Neural progenitor cell (in vitro differentiated cells): ENCODE results near the gene EPB41. TPM values are rescaled to one million over a fixed set of nuclear protein-coding genes. Genes with fewer than 3 reads are reported as not detected.

Experiments used
- DNase-seq: peaks from one replicate; pipeline ENCODE4 v3.0.0-alpha.2; 2016; ENCODE audit warnings: low spot score
- H2AFZ ChIP-seq: fragments of 200-600 bp; sonication (generic); replicated peaks from 2 replicates; pipeline ENCODE4 v1.6.1; 2016; ENCODE audit warnings: antibody characterized with exemption
- H3F3A ChIP-seq: fragments of 200-600 bp; sonication (generic); 2 replicates; pipeline ENCODE4 v1.6.1; 2016; ENCODE audit warnings: antibody characterized with exemption, low read depth
- H3K27ac ChIP-seq: fragments of 200-600 bp; sonication (generic); 2 replicates; pipeline ENCODE4 v1.5.1; 2016; ENCODE audit warnings: mild to moderate bottlenecking
- H3K27me3 ChIP-seq: fragments of 200-600 bp; sonication (generic); 2 replicates; pipeline ENCODE4 v1.6.1; 2016; ENCODE audit warnings: mild to moderate bottlenecking, moderate library complexity
- H3K36me3 ChIP-seq: fragments of 200-600 bp; sonication (generic); 2 replicates; pipeline ENCODE4 v1.5.1; 2016
- H3K4me1 ChIP-seq: fragments of 200-600 bp; sonication (generic); 2 replicates; pipeline ENCODE4 v1.6.1; 2016; ENCODE audit warnings: mixed run types
- H3K4me2 ChIP-seq: fragments of 200-600 bp; sonication (generic); 2 replicates; pipeline ENCODE4 v1.6.1; 2016
- H3K4me3 ChIP-seq: fragments of 200-600 bp; sonication (generic); 2 replicates; pipeline ENCODE4 v1.5.1; 2016
- H3K79me2 ChIP-seq: fragments of 200-600 bp; sonication (generic); 2 replicates; pipeline ENCODE4 v1.6.1; 2016; ENCODE audit warnings: low read depth
- H3K9ac ChIP-seq: fragments of 200-600 bp; sonication (generic); 2 replicates; pipeline ENCODE4 v1.6.1; 2016
- H3K9me3 ChIP-seq: fragments of 200-600 bp; sonication (generic); 2 replicates; pipeline ENCODE4 v1.5.1; 2016; ENCODE audit warnings: low read depth
- H4K20me1 ChIP-seq: fragments of 200-600 bp; sonication (generic); 2 replicates; pipeline ENCODE4 v1.6.1; 2016; ENCODE audit warnings: low read depth
- H3K27ac Mint-ChIP-seq: 3 replicates; pipeline ENCODE4 v1.8.0; 2021; ENCODE audit warnings: mixed read lengths
- H3K27me3 Mint-ChIP-seq: 2 replicates; pipeline ENCODE4 v1.8.0; 2022; ENCODE audit warnings: low read depth, mild to moderate bottlenecking, inconsistent platforms, moderate library complexity, mixed read lengths; ENCODE audit not compliant: insufficient read depth
- H3K36me3 Mint-ChIP-seq: 3 replicates; pipeline ENCODE4 v1.8.0; 2021; ENCODE audit warnings: mixed read lengths
- H3K4me1 Mint-ChIP-seq: 3 replicates; pipeline ENCODE4 v1.8.0; 2021; ENCODE audit warnings: mixed read lengths
- H3K4me3 Mint-ChIP-seq: 3 replicates; pipeline ENCODE4 v1.8.0; 2021; ENCODE audit warnings: mild to moderate bottlenecking, moderate library complexity, mixed read lengths
- H3K9me3 Mint-ChIP-seq: 3 replicates; pipeline ENCODE4 v1.8.0; 2020; ENCODE audit warnings: mixed read lengths
- CTCF ChIP-seq: fragments of 200-600 bp; sonication (generic); IDR thresholded peaks from 2 replicates; pipeline ENCODE4 v1.5.1; 2017; ENCODE audit warnings: antibody characterized with exemption, mild to moderate bottlenecking
- EZH2 ChIP-seq: fragments of 200-600 bp; sonication (generic); IDR thresholded peaks from 2 replicates; pipeline ENCODE4 v1.6.1; 2017; ENCODE audit warnings: antibody characterized with exemption, mild to moderate bottlenecking, moderate library complexity
- EZH2phosphoT487 ChIP-seq: fragments of 200-600 bp; sonication (generic); IDR thresholded peaks from 2 replicates; pipeline ENCODE4 v1.6.1; 2017; ENCODE audit warnings: antibody characterized with exemption
- total RNA-seq: library from RNA; depleted of rRNA; stranded (reverse); fragments of >200 nt; gene quantifications from 2 replicates; pipeline ENCODE4 v1.2.3, GENCODE V29; 2015; ENCODE audit warnings: low replicate concordance

EPB41 gene
- total RNA-seq, 1 donor from 2014 or later: 211 TPM

GRCh38 chr1:29119121-29119929, 205.0 kb downstream of the EPB41 start:
- Mint-ChIP-seq H3K27ac (peak overlapping the region; percentile 3), H3K4me3 (no peak overlapping the region), H3K36me3 (peaks cover 14% of the 10 kb centered on the region), H3K9me3 (no peaks in the 10 kb centered on the region), H3K27me3 (peaks cover 16% of the 10 kb centered on the region), H3K4me1 (peaks cover 2% of the 10 kb centered on the region)
- Histone ChIP-seq H4K20me1 (peaks cover 16% of the 10 kb centered on the region), H3K27ac (no peak overlapping the region), H3K9me3 (no peaks in the 10 kb centered on the region), H2AFZ (no peak overlapping the region), H3K79me2 (no peaks in the 10 kb centered on the region), H3K27me3 (peaks cover 45% of the 10 kb centered on the region), H3K36me3 (no peaks in the 10 kb centered on the region), H3K4me1 (peaks cover 13% of the 10 kb centered on the region), H3F3A (peaks cover 35% of the 10 kb centered on the region), H3K9ac (no peak overlapping the region), H3K4me2 (no peak overlapping the region), H3K4me3 (no peak overlapping the region)
- no peak for DNase-seq
- TF ChIP-seq EZH2phosphoT487 (no peak), CTCF (no peak), EZH2 (no peak)

GRCh38 chr1:29120367-29120766, 206.0 kb downstream of the EPB41 start:
- no peak overlapping the region for H3K4me2 ChIP-seq
- DNase-seq: no peak
- no peaks in the 10 kb centered on the region for H3K9me3 Mint-ChIP-seq

GRCh38 chr1:29120947-29121485, 206.6 kb downstream of the EPB41 start:
- Mint-ChIP-seq H3K27me3 (peaks cover 18% of the 10 kb centered on the region), H3K4me3 (peak overlapping the region; percentile 57), H3K4me1 (peaks cover 11% of the 10 kb centered on the region), H3K27ac (no peak overlapping the region), H3K9me3 (no peaks in the 10 kb centered on the region), H3K36me3 (peaks cover 12% of the 10 kb centered on the region)
- DNase-seq: peak; percentile 87
- H3K4me3 ChIP-seq: peak overlapping the region; percentile 59
- H3K36me3 ChIP-seq: no peaks in the 10 kb centered on the region
- H4K20me1 ChIP-seq: peaks cover 16% of the 10 kb centered on the region
- peak overlapping the region; percentile 74 for H3K4me2 ChIP-seq
- H2AFZ ChIP-seq: no peak overlapping the region
- no peaks in the 10 kb centered on the region for H3K9me3 ChIP-seq
- H3K4me1 ChIP-seq: peaks cover 18% of the 10 kb centered on the region
- H3K27me3 ChIP-seq: peaks cover 62% of the 10 kb centered on the region
- H3F3A ChIP-seq: peaks cover 46% of the 10 kb centered on the region
- TF ChIP-seq CTCF: peak; percentile 73
- TF ChIP-seq EZH2phosphoT487: no peak
- no peak overlapping the region for H3K27ac ChIP-seq
- H3K79me2 ChIP-seq: no peaks in the 10 kb centered on the region
- H3K9ac ChIP-seq: no peak overlapping the region

More at GRCh38 chr1:29120367-29120766, 206.0 kb downstream of the EPB41 start:
- Mint-ChIP-seq H3K27ac (no peak overlapping the region), H3K27me3 (peaks cover 16% of the 10 kb centered on the region), H3K4me1 (peaks cover 4% of the 10 kb centered on the region), H3K4me3 (no peak overlapping the region), H3K36me3 (peaks cover 12% of the 10 kb centered on the region)
- H3K9ac ChIP-seq: no peak overlapping the region
- no peak overlapping the region for H3K4me3 ChIP-seq
- no peaks in the 10 kb centered on the region for H3K9me3 ChIP-seq
- H3K27ac ChIP-seq: no peak overlapping the region
- TF ChIP-seq EZH2phosphoT487: no peak
- TF ChIP-seq EZH2: no peak
- TF ChIP-seq CTCF: no peak
- no peaks in the 10 kb centered on the region for H3K79me2 ChIP-seq
- peaks cover 41% of the 10 kb centered on the region for H3F3A ChIP-seq
- peaks cover 55% of the 10 kb centered on the region for H3K27me3 ChIP-seq
- no peak overlapping the region for H2AFZ ChIP-seq
- peaks cover 16% of the 10 kb centered on the region for H4K20me1 ChIP-seq
- no peaks in the 10 kb centered on the region for H3K36me3 ChIP-seq
- H3K4me1 ChIP-seq: peaks cover 18% of the 10 kb centered on the region
